ENCODE results near the gene DGKD.

DGKD gene

GRCh38 chr2:233446606-233447305 lies 92.5 kb downstream of the DGKD start:
- no peak for DNase-seq (ENCODE audit: low read depth in 2 of 2)

DNA sequence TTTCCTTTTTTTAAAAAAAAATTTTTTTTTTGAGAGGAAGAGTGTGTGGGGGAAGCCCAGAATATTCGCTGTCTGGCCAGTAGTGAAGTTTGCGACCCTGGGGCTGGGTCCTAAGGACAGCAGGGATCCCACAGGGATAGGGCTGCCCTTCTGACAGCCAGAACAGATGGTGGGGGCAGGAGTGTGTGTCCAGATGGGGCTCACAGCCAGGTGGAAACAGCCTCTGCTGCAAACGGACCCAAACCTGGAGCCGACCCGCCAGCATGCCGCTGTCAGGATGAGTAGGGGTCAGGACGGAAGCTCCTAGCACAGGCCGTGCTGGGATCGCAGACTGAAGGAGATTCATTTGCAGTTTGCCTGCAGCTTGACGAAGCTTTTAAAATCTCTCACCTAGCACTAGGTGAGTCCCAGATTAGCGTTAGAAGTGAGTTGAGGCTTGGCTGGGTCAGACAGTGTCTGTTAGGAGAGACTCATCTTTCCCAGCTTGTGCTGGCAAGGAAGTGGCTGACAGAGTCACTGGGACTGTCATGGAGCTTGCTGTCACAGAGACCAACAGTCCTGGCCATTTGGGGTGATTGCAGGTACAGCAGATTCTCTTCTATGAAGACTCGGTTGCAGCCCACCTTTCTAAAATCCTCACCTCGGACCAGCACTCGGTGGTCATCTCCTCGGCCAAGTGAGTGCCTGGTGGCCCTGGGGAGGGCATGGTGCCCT lies 93.4 kb downstream of the DGKD start:
- no peak for DNase-seq (ENCODE audit: low read depth in 2 of 2)

DNA sequence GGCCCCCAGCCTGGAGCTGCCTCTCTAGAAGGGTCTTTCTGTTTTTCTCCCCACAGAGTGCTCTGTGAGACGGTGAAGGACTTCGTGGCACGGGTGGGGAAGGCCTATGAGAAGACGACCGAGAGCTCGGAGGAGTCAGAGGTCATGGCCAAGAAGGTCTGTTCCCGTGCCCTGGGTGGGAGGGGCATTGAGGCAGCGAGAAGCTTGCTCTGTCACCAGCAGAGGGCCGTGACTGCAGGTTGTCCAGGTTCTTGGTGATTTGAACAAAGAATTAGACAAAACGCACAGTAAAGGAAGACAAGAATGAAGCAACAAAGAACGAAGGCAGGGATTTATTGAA lies 93.9 kb downstream of the DGKD start:
- no peak for DNase-seq (ENCODE audit: low read depth in 2 of 2)

DNA sequence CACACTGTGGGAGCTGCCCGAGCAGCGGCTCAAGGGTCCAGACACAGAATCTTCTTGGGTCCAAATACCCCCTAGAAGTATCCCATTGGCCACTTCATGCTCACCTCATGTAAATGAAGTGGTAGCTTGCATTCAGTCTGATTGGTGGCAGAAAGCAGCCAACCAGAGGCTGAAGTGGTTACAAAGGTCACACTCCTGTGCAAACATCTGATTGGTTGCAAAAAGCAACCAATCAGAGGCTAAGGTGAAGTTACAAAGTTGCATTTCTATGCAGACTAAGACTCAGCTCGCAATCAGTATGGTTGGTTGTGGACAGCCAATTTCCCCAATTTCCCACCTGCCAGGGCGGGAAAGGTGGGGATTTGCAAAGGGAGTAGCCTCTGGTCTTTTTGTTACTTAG lies 94.3 kb downstream of the DGKD start:
- DNase-seq (ENCODE audit: low read depth in 2 of 2) = no peak

GRCh38 chr2:233449081-233449901 lies 95.0 kb downstream of the DGKD start:
- no peak for DNase-seq (ENCODE audit: low read depth in 2 of 2)

GRCh38 chr2:233449921-233450863 lies 95.9 kb downstream of the DGKD start:
- DNase-seq (ENCODE audit: low read depth in 2 of 2) = no peak

DNA sequence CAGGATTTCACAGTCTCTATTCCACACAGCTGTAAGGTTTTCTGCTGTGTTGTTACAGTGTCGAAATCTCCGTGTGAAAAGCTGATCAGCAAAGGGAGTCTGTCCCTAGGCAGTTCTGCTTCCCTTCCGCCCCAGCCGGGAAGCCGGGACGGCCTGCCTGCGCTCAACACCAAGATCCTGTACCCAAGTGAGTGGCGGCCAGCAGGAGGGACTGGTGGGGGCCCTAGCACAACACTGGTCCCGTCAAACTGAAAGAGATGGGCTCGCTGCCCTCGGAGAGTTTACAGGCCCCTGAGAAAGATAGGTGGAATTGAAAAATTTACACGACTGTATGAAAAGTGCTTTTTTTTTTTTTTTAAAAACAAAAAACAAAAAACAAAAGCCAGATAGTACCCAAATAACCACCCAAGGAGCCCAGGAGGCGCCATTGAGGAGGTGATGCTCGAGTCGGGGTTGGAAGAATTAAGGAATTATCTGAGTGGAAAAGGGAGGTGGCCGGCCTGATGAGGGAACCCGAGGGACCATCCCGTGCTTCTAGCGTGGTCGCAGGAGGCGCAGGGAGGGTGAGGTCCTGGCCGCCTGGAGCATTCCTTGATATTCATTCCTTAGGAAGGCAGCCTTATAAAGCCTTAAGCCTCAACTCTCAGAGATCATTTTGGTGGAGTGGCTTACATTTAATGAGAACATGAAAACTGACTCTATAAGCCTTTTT lies 96.7 kb downstream of the DGKD start:
- no peak for DNase-seq (ENCODE audit: low read depth in 2 of 2)

GRCh38 chr2:233451950-233452349 lies 97.7 kb downstream of the DGKD start:
- DNase-seq (ENCODE audit: low read depth in 2 of 2) = no peak

DNA sequence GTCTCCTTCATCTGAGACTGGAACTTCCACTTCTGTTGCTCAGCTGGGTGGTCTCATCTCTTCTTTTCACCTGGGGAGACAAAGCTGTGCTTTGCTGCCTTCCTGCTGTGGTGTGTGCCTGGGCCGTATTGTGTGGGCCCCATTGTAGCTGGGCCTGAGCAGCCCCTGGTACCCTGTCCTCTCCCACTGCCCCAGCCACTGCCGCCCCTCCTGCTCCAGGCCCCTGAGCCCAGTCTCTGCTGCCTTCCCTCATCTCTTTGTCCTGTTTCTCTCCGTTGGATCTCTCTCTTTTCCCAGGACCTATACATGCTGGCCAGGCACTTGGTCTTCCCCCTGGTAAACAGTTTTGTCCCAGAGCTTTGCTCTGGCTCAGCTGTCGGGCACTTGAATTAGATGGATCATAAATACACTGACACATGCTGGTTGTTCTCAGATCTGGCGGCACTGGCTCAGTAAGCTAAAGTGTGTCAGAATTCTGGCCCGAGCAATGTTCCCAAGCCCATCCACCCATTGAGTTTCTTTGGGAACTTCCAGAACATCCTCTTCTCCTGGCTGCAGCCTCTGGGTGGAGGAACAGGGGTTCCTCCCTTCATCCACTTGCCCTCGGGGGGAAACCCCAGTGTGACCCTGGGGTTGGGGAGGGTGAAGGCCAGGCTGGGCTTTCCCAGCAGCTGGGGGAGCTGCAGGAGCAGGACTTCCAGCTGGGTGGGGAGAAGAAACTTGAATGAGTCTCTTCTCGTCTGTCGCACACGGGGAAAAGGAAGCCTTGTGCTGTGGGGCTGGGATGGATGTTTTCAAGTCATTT lies 99.0 kb downstream of the DGKD start:
- DNase-seq (ENCODE audit: low read depth in 2 of 2) = no peak

DNA sequence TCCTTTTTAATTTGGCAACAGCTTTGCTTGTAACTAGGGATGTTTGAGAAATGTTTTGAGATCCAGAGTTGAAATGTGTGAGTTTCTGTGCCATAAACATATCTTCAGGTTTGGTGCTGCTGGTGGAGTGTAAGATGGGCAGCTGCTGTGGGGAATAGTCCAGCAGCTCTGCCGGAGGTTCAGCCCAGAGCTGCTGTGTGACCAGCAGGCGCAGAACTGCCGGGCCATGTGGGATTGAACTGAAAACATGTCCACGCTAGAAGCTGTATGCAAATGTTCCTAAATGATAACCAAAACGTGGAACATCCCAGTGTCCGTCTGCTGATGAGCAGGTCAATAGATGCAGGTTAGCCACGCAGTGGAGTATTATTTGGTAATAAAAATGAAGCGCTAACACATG lies 99.6 kb downstream of the DGKD start:
- DNase-seq (ENCODE audit: low read depth in 2 of 2) = no peak

- DNase-seq (ENCODE audit: low read depth in 2 of 2) = no peak
Observed at GRCh38 chr2:233455006-233455405, 100.7 kb downstream of the DGKD start.

GRCh38 chr2:233455491-233455890 lies 101.2 kb downstream of the DGKD start:
- DNase-seq (ENCODE audit: low read depth in 2 of 2) = no peak

- DNase-seq (ENCODE audit: low read depth in 2 of 2) = no peak
Observed at GRCh38 chr2:233456111-233456510, 101.8 kb downstream of the DGKD start.

DNA sequence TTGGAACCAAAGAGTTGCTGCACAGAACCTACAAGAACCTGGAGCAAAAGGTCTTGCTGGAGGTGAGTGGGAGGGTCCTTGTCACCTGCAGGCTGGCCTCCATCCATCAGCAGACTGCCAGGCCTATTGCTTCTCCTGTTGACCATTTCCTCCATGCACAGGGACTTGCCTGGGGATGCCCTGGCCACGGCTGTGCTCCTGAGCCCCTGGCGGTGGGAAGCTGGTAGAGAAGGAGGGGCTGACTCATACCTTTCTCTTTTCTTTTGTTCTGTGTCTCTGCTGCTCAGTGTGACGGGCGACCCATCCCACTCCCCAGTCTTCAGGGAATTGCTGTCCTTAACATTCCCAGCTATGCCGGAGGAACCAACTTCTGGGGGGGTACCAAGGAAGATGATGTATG lies 102.6 kb downstream of the DGKD start:
- DNase-seq (ENCODE audit: low read depth in 2 of 2) = no peak

DNA sequence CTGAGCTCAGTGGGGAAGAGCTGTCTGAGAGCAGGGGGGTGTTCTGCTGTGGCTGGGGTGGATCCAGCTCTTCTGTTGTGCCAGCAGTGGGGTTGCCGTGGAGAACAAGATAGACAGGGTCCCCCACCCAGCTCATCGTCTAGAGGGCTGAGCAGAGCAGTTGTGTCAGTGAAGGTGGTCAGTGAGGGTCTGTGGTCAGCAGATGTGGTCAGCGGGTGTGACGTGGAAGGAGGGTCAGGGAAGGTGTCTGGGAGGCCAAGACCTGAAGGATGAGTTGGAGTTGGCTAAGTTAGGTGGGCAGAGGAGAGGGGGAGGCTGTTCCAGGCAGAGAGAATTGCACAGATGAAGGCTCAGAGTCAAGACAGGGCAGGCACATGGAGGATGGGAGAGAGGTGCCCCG lies 103.1 kb downstream of the DGKD start:
- DNase-seq (ENCODE audit: low read depth in 2 of 2) = no peak

GRCh38 chr2:233458031-233458610 lies 103.8 kb downstream of the DGKD start:
- DNase-seq (ENCODE audit: low read depth in 2 of 2) = no peak

GRCh38 chr2:233458826-233459225 lies 104.5 kb downstream of the DGKD start:
- DNase-seq (ENCODE audit: low read depth in 2 of 2) = no peak

GRCh38 chr2:233459426-233459825 lies 105.1 kb downstream of the DGKD start:
- no peak for DNase-seq (ENCODE audit: low read depth in 2 of 2)

DNA sequence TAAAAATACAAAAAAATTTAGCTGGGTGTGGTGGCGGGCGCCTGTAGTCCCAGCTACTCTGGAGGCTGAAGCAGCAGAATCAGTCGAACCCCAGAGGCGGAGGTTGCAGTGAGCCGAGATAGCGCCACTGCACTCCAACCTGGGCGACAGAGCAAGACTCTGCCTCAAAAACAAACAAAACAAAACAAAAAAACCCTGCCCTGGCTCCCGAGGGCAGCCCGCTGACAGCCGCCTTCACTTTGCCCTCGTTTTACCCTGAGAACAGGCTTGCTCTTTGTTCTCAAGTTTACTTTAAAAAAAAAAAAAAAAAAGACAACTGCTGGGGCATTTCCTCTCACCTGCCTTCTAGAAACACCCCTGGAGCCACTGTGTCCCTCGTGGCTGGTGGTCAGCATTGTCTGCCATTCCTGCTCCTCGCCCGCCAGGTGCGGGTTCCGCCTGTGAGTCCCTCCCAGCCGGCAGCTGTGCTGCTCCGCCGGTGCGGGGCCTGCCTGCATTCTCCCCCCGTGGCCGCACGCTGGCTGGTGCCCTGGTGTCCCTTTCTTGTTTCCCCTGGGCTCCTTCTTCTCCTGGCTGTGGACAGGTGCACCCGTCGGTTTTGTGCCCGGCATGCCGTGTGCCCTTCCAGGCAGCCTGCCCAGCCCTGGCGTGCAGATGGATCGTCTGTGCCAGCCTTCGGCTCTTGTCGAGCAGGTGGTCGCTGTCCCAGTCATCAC lies 106.6 kb downstream of the DGKD start:
- DNase-seq (ENCODE audit: low read depth in 2 of 2) = no peak
